SIG-M5 treated with dmso at 0.1 percent for 504 hours (cell line): ENCODE data around the gene SRSF7.
"Not testable (repeated sequence)": the region's sequence is repeated elsewhere in the genome, so short reads cannot be mapped to it uniquely, and the experiment has no call there.

ENCODE experiments used
- DNase-seq: peaks from one replicate; lab custom pipeline; 2025; ENCODE audit not compliant: unreplicated experiment; lab: John Stamatoyannopoulos, UW

The SRSF7 gene

DNA sequence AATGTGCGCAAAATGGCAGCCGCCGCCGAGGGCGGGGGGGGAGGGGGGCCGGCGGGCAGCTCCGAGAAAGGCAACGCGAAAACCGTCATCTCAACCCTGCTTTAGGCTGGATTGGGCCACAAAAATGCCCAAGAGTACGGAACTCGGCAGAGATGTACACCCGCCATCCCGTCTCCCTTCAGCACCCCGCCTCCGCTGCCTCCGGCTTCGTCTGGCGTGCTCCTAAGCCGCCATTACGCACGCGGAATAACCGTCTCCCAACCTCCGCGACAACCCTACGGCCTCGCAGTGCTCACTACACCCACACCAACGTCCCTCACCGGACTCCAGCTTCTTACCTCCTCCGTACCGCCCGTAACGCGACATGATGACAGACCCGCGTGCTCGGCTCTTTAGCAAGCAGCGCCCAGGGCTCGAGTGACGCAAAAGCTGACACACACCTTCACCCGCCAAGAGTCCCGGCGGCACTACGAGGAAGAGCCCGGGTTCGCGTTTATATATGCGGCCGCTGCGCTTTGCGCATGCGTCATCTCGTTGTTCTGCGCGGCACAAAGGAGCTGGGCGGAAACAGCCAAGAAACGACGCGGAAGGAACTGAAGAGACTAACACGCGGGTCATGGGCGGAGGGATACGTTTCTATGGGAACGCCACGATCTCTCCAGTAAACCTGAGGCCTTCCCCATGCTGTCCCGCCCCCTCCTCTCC, at the start of gene SRSF7:
Gene SRSF7, minus strand, starts transcription at position 471 of the 705 bp plus-strand sequence. Its CDS starts 105 bp downstream, at position 366.
- DNase-seq, result peak; percentile 99

- no peak for DNase-seq
These were observed 46.8 kb upstream of the SRSF7 start for GRCh38 chr2:38797953-38798352.

- no peak for DNase-seq
These were observed 46.1 kb upstream of the SRSF7 start for GRCh38 chr2:38797250-38797676.

DNA sequence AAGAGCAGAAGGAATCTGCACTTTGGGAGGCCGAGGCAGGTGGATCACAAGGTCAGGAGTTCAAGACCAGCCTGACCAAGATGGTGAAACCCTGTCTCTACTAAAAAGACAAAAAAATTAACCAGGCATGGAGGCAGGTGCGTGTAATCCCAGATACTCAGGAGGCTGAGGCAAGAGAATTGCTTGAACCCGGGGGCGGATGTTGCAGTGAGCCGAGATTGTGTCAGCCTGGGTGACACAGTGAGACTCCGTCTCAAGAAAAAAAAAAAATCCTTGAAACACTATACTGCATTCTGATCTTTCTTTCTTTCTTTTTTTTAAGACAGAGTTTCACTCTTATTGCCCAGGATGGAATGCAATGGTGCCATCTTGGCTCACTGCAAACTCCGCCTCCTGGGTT, 43.9 kb upstream of the SRSF7 start:
- not testable (repeated sequence) for DNase-seq

DNA sequence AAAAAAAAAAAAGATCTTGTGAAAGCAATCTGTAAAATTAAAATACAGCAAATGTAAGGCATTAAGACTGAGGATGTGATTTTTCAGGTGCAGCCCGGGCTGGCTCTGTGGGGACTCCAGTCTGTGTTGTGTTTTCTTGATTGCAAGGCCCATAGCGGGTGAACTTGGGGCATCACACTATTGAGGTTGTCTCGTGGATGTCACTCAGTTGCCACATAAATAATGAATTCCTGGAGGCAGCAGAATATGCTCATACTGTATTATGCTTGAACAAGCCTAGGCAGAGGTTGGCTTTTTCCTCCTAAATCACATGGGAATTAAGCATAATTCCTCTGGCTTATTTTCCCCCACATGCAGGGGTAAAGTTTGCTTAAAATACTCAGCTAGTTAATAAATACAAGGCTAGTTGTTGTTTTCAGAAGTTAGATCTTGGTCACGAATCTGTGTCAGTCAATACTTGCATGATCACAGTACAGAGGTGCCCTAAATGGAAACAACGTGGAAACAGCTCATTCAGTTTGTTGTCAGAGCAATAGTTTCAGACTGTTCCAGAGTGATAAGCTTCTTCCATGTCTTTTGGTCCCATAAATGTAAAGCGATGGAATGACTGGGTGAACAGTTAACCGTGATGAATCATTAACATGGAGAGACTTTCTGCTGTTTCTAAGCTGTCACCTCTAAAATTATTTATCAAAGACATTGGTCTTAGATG, 43.2 kb upstream of the SRSF7 start:
- no peak for DNase-seq

GRCh38 chr2:38793511-38793910, 42.4 kb upstream of the SRSF7 start:
- no peak for DNase-seq

DNA sequence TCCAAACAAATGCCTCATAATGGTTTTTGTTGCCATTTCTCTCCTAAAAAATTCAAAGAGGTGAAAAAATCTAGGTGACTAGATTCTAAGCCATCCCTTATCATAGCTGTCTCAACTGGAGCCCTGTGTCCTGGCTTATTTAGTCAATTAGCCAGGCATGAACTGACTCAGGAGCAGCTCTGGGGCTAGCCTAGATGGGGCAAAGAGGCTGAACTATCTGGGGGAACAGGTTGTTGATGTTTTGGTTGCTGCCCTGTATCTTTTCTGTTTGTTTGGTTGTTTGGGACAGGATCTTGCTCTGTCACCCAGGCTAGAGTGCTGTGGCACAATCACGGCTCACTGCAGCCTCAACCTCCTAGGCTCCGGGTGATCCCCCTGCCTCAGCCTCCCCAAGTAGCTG, 41.6 kb upstream of the SRSF7 start:
- no peak for DNase-seq

GRCh38 chr2:38792321-38792720, 41.2 kb upstream of the SRSF7 start:
- DNase-seq, result not testable (repeated sequence)

- DNase-seq, result peak; percentile 23
These were observed 40.6 kb upstream of the SRSF7 start for GRCh38 chr2:38791744-38792143.

DNA sequence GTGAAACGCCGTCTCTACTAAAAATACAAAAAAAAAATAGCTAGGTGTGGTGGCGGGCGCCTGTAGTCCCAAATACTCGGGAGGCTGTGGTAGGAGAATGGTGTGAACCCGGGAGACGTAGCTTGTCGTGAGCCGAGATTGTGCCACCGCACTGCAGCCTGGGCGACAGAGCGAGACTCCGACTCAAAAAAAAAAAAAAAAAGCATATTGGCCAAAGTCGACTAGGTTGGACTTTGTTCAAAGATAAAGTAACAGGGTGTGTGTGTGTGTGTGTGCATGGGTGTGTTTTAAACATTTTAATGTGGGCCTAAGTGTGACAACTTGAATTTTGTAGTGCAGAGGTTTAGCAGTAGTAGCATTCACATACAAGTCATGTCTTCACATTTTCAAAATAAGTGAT, 38.5 kb upstream of the SRSF7 start:
- no peak for DNase-seq

- no peak for DNase-seq
These were observed 37.1 kb upstream of the SRSF7 start for GRCh38 chr2:38788306-38788705.

- DNase-seq, result no peak
These were observed 32.4 kb upstream of the SRSF7 start for GRCh38 chr2:38783586-38783985.

DNA sequence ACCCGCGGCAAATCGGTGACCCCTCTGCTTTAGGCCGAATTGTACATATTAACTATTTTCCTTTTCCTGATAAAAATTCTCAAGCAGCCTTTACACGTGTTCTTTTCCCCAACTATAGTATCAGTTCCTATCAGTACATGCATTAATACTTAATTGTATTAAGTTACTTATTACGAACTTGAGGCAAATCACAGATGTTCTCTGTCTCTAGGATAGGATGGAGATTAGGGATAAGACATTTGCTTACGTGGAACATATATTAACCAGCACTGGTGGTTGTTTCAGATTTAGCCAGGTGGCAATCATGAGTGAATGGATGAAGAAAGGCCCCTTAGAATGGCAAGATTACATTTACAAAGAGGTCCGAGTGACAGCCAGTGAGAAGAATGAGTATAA, 27.5 kb upstream of the SRSF7 start:
- DNase-seq, result no peak

DNA sequence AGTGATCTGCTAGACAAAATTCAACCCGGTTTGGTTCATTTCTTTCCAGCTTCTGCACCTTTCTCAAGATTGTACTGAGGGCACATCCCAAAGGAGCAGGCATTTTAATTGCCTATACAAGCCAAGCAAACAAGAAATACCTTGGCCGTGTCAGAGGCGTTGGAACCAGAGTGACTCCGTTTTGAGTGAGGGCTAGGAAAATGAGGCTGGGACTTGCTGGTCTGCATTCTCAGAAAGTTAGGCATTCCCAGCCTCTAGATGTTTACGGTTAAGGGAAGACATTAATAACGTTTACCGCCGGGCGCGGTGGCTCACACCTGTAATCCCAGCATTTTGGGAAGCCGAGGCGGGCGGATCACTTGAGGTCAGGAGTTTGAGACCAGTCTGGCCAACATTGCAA, 25.4 kb upstream of the SRSF7 start:
- no peak for DNase-seq

GRCh38 chr2:38775921-38776225, 24.7 kb upstream of the SRSF7 start:
- DNase-seq, result no peak

- no peak for DNase-seq
These were observed 24.1 kb upstream of the SRSF7 start for GRCh38 chr2:38775097-38775920.

DNA sequence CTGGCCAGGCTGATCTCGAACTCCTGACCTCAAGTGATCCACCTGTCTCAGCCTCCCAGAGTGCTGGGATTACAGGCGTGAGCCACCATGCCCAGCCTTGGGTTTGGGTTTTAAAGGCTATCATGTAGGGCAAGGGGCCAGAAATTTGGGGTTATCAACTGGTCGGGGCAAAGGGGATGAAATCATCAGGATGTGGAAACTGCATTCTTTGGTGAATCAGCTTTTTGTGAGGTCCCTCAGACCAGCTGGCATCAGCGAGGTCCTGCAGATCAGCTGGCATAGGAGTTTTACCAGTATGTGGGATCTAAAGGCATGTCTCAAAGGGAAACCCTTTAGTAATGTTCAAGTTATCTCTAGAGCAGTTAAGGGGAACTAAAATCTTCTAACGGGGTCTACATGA, 20.5 kb upstream of the SRSF7 start:
- DNase-seq, result no peak

- DNase-seq, result no peak
These were observed 14.4 kb upstream of the SRSF7 start for GRCh38 chr2:38765551-38765950.

- DNase-seq, result no peak
These were observed 14.0 kb upstream of the SRSF7 start for GRCh38 chr2:38765149-38765548.

DNA sequence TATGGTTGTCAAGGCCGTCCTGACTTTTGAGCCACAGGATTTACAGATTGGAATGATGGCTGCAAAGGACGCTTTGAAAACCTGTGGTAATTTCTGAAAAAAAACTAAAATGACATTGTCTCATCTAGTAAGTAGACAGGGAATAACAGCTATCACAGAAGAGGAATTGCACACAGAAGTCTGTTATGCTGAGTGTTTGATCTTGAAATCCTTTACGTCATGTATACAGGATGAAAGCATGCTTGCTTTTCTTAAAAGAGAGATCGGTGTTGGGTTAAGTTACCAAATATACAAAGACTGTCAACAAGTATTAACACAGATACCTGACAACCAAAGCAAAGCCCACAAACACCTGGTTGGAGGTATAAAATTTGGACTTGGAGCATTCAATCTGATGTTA, 12.6 kb upstream of the SRSF7 start:
- no peak for DNase-seq

- no peak for DNase-seq
These were observed 12.1 kb upstream of the SRSF7 start for GRCh38 chr2:38763228-38763627.

DNA sequence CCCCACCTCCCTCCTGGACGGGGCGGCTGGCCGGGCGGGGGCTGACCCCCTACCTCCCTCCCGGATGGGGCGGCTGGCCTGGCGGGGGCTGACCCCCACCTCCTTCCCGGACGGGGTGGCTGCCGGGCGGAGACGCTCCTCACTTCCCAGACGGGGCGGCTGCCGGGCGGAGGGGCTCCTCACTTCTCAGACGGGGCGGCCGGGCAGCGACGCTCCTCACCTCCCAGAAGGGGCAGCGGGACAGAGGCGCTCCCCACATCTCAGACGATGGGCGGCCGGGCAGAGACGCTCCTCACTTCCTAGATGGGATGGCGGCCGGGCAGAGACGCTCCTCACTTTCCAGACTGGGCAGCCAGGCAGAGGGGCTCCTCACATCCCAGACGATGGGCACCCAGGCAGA, 4.7 kb upstream of the SRSF7 start:
- DNase-seq, result not testable (repeated sequence)
